Mesenchymal stem cell (in vitro differentiated cells and primary cell): ENCODE results near the gene NLRP3.

Experiments
- DNase-seq: peaks from one replicate; pipeline ENCODE4 v3.0.0-alpha.2; 2013
- H2AFZ ChIP-seq: one replicate; pipeline ENCODE4 v1.6.1; 2013; ENCODE audit warnings: low read depth, mild to moderate bottlenecking, control low read depth, inconsistent platforms, low read length, moderate library complexity
- H2AK5ac ChIP-seq: 2 replicates; pipeline ENCODE4 v1.6.1; 2013; ENCODE audit warnings: low read length, moderate library complexity, mild to moderate bottlenecking, inconsistent platforms; ENCODE audit not compliant: severe bottlenecking
- H2BK120ac ChIP-seq: one replicate; pipeline ENCODE4 v1.6.1; 2013; ENCODE audit warnings: low read depth, mild to moderate bottlenecking, inconsistent platforms, low read length, moderate library complexity
- H2BK12ac ChIP-seq, 2 experiments: one replicate each; pipeline ENCODE4 v1.6.1; 2013; ENCODE audit warnings: inconsistent platforms in 2 of 2, low read length in 2 of 2, mild to moderate bottlenecking in 2 of 2, moderate library complexity in 2 of 2, control low read depth in 1 of 2
- H2BK15ac ChIP-seq: one replicate; pipeline ENCODE4 v1.6.1; 2013; ENCODE audit warnings: mild to moderate bottlenecking, low read depth, inconsistent platforms; ENCODE audit not compliant: poor library complexity, severe bottlenecking
- H2BK5ac ChIP-seq: 2 replicates; pipeline ENCODE4 v1.6.1; 2013; ENCODE audit warnings: low read depth, mild to moderate bottlenecking, low read length, control low read depth, inconsistent platforms; ENCODE audit not compliant: poor library complexity, severe bottlenecking
- H3K14ac ChIP-seq, 2 experiments: one replicate each; pipeline ENCODE4 v1.6.1; 2013; ENCODE audit warnings: inconsistent platforms in 2 of 2, low read length in 2 of 2, control low read depth in 1 of 2, mild to moderate bottlenecking in 1 of 2, moderate library complexity in 1 of 2
- H3K18ac ChIP-seq, 2 experiments: one replicate each; pipeline ENCODE4 v1.6.1; 2013; ENCODE audit warnings: inconsistent platforms in 2 of 2, low read length in 2 of 2, control low read depth in 1 of 2, low read depth in 1 of 2, mild to moderate bottlenecking in 1 of 2
- H3K23ac ChIP-seq, 2 experiments: one replicate each; pipeline ENCODE4 v1.6.1; 2013; ENCODE audit warnings: inconsistent platforms in 2 of 2, low read length in 2 of 2, mild to moderate bottlenecking in 2 of 2, moderate library complexity in 2 of 2, control low read depth in 1 of 2
- H3K27ac ChIP-seq: 2 replicates; pipeline ENCODE4 v1.5.1; 2013; ENCODE audit warnings: mild to moderate bottlenecking, moderate library complexity, low read length, control low read depth, inconsistent platforms; ENCODE audit not compliant: poor library complexity, severe bottlenecking
- H3K27me3 ChIP-seq, 2 experiments: 2 replicates each; pipeline versions ENCODE4 v1.6.1 to v1.7.0; 2013; ENCODE audit warnings: low read length in 2 of 2, mild to moderate bottlenecking in 2 of 2, moderate library complexity in 2 of 2, control low read depth in 1 of 2, inconsistent platforms in 1 of 2; ENCODE audit not compliant: control insufficient read depth in 1 of 2, insufficient read depth in 1 of 2
- H3K36me3 ChIP-seq, 2 experiments: 2 replicates each; pipeline versions ENCODE4 v1.6.1 to v1.7.0; 2013; ENCODE audit warnings: low read length in 2 of 2, control low read depth in 1 of 2, inconsistent platforms in 1 of 2, low read depth in 1 of 2, mild to moderate bottlenecking in 1 of 2; ENCODE audit not compliant: insufficient read depth in 2 of 2, control insufficient read depth in 1 of 2
- H3K4ac ChIP-seq, 2 experiments: one replicate each; pipeline ENCODE4 v1.6.1; 2013; ENCODE audit warnings: inconsistent platforms in 2 of 2, low read length in 2 of 2, mild to moderate bottlenecking in 2 of 2, moderate library complexity in 2 of 2, control low read depth in 1 of 2, low read depth in 1 of 2
- H3K4me1 ChIP-seq: 2 replicates; pipeline ENCODE4 v1.6.1; 2013; ENCODE audit warnings: low read depth, low read length, control low read depth; ENCODE audit not compliant: control insufficient read depth, insufficient read depth
- H3K4me2 ChIP-seq: 2 replicates; pipeline ENCODE4 v1.6.1; 2013; ENCODE audit warnings: low read length, mild to moderate bottlenecking, inconsistent platforms; ENCODE audit not compliant: poor library complexity, severe bottlenecking
- H3K4me3 ChIP-seq, 2 experiments: 2 replicates each; pipeline versions ENCODE4 v1.5.1 to v1.7.0; 2013; ENCODE audit warnings: low read length in 2 of 2, mild to moderate bottlenecking in 2 of 2, control low read depth in 1 of 2, low read depth in 1 of 2; ENCODE audit not compliant: insufficient read depth in 1 of 2
- H3K79me1 ChIP-seq: replicated peaks from 2 replicates; pipeline ENCODE4 v1.6.1; 2013; ENCODE audit warnings: mild to moderate bottlenecking, control low read depth, low read length, inconsistent platforms; ENCODE audit not compliant: poor library complexity, severe bottlenecking
- H3K9ac ChIP-seq: 2 replicates; pipeline ENCODE4 v1.7.0; 2013; ENCODE audit warnings: mild to moderate bottlenecking, low read length, moderate library complexity
- H3K9me3 ChIP-seq: 2 replicates; pipeline ENCODE4 v1.7.0; 2013; ENCODE audit warnings: mild to moderate bottlenecking, low read length; ENCODE audit not compliant: control insufficient read depth
- H4K8ac ChIP-seq: one replicate; pipeline ENCODE4 v1.6.1; 2013; ENCODE audit warnings: inconsistent platforms, mild to moderate bottlenecking, low read length, moderate library complexity
- H4K91ac ChIP-seq: one replicate; pipeline ENCODE4 v1.6.1; 2013; ENCODE audit warnings: mild to moderate bottlenecking, low read length, inconsistent platforms
- WGBS: methylation state at CpG from one replicate; pipeline ENCODE4 v1.1.7; 2013; ENCODE audit warnings: mixed read lengths; 5-methylcytosine and 5-hydroxymethylcytosine counted together

NLRP3 gene

DNA sequence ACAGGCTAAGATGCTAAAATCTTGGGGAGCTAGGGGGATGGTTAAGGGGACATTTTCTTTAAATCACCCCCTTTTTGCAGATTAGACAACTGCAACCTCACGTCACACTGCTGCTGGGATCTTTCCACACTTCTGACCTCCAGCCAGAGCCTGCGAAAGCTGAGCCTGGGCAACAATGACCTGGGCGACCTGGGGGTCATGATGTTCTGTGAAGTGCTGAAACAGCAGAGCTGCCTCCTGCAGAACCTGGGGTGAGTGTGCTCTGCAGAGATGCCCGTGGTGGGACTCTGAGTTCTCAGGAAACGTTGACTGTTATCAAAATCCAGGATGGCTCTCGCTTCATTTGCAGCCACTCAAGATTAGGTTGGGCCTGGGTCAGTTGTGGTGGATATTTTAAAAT, 28.6 kb downstream of the NLRP3 start:
- H3K36me3 ChIP-seq, result no peaks in the 10 kb centered on the region
- no peak overlapping the region for H2BK5ac ChIP-seq
- peaks cover 0 to 4% of the 10 kb centered on the region in 2 experiments for H3K27me3 ChIP-seq
- no peak overlapping the region for H3K4me3 ChIP-seq
- no peak overlapping the region for H2BK120ac ChIP-seq
- H2BK12ac ChIP-seq, result no peak overlapping the region
- H2AFZ ChIP-seq, result no peak overlapping the region
- H3K18ac ChIP-seq, result no peak overlapping the region
- H2AK5ac ChIP-seq, result no peak overlapping the region
- H3K4me2 ChIP-seq, result no peak overlapping the region
- no peak overlapping the region for H3K4ac ChIP-seq
- H3K27ac ChIP-seq, result no peak overlapping the region
- no peaks in the 10 kb centered on the region for H3K79me1 ChIP-seq
- no peak overlapping the region for H2BK15ac ChIP-seq
- no peak overlapping the region for H4K91ac ChIP-seq
- DNase-seq, result no peak
- peaks cover 3% of the 10 kb centered on the region for H3K4me1 ChIP-seq
- no peak overlapping the region for H3K14ac ChIP-seq
- H3K9ac ChIP-seq, result no peak overlapping the region
- no peaks in the 10 kb centered on the region for H3K9me3 ChIP-seq
- WGBS, result 72% methylated on average over 5 of the region's 6 CpGs
- H4K8ac ChIP-seq, result no peak overlapping the region
- no peak overlapping the region for H3K23ac ChIP-seq

DNA sequence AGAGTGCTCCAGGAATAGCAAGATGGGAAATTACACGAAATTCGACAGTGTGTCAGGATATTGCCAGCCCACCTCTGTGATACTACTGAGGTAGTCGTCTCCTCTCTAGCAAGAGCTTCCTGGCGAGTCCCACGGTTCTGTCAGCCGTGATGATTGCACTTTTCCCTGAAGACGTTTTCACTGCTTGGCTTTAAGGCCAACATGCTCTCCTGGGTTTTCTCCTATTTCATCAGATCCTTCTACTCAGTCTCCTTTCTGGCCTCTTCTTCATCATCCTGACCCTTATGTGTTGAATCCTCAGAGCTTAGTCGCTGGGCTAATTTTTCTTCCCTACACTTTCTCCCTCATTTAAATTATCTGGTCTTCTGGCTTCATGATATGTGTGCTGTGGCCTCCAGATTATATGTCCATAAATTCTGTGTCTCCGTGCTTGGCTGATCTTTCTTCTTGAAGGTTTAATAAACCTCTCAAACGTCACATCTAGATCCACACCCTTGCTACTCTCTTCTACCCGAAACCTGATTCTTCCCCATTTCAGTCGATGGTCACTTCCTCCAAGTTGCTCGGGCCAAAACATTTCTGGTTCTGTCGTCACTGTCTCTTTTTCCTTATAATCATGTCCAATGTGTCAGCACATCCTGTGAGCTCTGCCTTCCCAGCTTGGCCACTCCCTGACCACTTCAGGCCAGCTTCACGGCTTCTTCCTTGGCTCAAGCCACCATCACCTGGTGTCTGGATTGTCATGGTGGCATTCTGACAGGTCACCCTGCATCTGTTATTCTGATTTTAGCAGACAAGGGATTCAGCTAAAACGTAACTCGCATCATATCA, 29.8 kb downstream of the NLRP3 start:
- H3K27ac ChIP-seq, result no peak overlapping the region
- H2BK5ac ChIP-seq, result no peak overlapping the region
- H2BK12ac ChIP-seq, result no peak overlapping the region
- no peak for DNase-seq
- no peak overlapping the region for H2AFZ ChIP-seq
- no peak overlapping the region for H3K23ac ChIP-seq
- H3K79me1 ChIP-seq, result no peaks in the 10 kb centered on the region
- H3K4me1 ChIP-seq, result peaks cover 3% of the 10 kb centered on the region
- no peak overlapping the region for H4K8ac ChIP-seq
- H3K9ac ChIP-seq, result no peak overlapping the region
- H3K4me3 ChIP-seq, result no peak overlapping the region
- peaks cover 0 to 4% of the 10 kb centered on the region in 2 experiments for H3K27me3 ChIP-seq
- no peaks in the 10 kb centered on the region for H3K36me3 ChIP-seq
- no peaks in the 10 kb centered on the region for H3K9me3 ChIP-seq
- no peak overlapping the region for H3K14ac ChIP-seq
- H2BK15ac ChIP-seq, result no peak overlapping the region
- no peak overlapping the region for H4K91ac ChIP-seq
- no peak overlapping the region for H3K4me2 ChIP-seq
- no peak overlapping the region for H3K4ac ChIP-seq
- H2AK5ac ChIP-seq, result no peak overlapping the region
- no peak overlapping the region for H2BK120ac ChIP-seq
- WGBS, result 81% methylated on average over 17 of the region's 17 CpGs
- H3K18ac ChIP-seq, result no peak overlapping the region

DNA sequence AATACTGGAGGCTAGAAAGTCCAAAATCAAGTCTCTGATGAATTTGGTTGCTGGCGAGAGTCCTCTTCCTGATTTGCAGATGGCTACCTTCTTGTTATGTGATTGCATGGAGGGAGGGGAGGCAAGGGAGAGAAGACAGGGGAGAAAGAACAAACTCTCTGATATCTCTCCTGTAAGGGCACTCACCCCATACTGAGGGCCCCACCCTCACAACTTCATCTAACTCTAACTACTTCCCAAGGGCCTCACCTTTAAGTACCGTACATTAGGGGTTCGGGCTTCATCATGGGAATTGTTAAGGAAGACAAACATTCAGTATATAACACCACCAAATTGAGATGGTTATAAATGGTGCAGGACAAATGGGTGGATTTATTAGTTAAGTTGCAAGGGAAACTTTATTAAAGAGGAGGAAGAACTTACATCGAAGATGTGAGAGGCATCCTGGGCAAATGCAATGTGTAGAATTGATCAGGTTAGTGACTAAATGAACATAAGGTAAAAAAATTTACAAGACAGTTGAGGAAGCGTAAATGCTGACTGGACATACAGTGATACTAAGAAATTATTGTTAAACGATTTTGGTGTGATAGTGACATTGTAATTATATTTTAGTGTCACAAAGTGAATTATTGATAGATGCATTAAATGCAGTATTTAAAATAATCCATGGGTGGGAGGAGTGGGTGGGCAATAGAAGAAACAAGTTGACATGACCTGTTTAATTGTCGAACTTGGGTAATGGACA, 31.4 kb downstream of the NLRP3 start:
- Histone ChIP-seq H3K4me1 (peaks cover 3% of the 10 kb centered on the region), H3K27me3 (peaks cover 0 to 8% of the 10 kb centered on the region in 2 experiments), H2BK15ac (no peak overlapping the region), H2BK5ac (no peak overlapping the region), H4K8ac (no peak overlapping the region), H3K4me3 (peak overlapping the region in 1 of 2 experiments; percentile 79), H3K9me3 (no peaks in the 10 kb centered on the region), H4K91ac (no peak overlapping the region), H2BK120ac (no peak overlapping the region), H3K79me1 (no peaks in the 10 kb centered on the region), H3K36me3 (no peaks in the 10 kb centered on the region), H3K9ac (peak overlapping the region; percentile 90), H2AK5ac (no peak overlapping the region), H3K14ac (no peak overlapping the region), H3K4ac (no peak overlapping the region), H2BK12ac (no peak overlapping the region), H3K18ac (no peak overlapping the region), H3K27ac (no peak overlapping the region), H2AFZ (no peak overlapping the region), H3K23ac (no peak overlapping the region), H3K4me2 (no peak overlapping the region)
- WGBS, result 93% methylated on average over 4 of the region's 7 CpGs
- DNase-seq, result no peak

DNA sequence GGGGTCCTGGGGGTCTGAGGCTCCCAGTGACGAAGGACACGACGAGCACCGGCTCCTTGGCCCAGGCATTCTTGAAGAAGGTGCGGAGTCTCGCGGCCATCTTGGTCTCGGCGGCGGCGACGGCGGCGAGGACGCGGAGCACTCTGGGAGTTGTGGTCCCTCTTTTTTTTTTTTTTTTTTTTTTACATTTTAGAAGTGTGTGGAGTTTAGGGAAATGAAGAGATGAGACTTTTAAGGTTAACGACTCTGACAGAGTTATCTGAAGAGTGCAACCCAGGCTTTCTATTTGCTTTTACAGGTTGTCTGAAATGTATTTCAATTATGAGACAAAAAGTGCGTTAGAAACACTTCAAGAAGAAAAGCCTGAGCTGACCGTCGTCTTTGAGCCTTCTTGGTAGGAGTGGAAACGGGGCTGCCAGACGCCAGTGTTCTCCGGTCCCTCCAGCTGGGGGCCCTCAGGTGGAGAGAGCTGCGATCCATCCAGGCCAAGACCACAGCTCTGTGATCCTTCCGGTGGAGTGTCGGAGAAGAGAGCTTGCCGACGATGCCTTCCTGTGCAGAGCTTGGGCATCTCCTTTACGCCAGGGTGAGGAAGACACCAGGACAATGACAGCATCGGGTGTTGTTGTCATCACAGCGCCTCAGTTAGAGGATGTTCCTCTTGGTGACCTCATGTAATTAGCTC, 32.3 kb downstream of the NLRP3 start:
- Histone ChIP-seq H4K8ac (peak overlapping the region; percentile 91), H3K79me1 (no peaks in the 10 kb centered on the region), H2BK5ac (no peak overlapping the region), H2BK120ac (no peak overlapping the region), H2AK5ac (no peak overlapping the region), H3K14ac (no peak overlapping the region), H3K18ac (no peak overlapping the region), H3K27me3 (peaks cover 0 to 8% of the 10 kb centered on the region in 2 experiments), H3K9ac (peak overlapping the region; percentile 90), H3K4me1 (peaks cover 3% of the 10 kb centered on the region), H2BK15ac (peak overlapping the region; percentile 33), H3K4ac (no peak overlapping the region), H2BK12ac (no peak overlapping the region), H4K91ac (peak overlapping the region; percentile 18), H3K36me3 (no peaks in the 10 kb centered on the region), H3K4me2 (peak overlapping the region; percentile 66), H3K23ac (no peak overlapping the region), H3K27ac (no peak overlapping the region), H2AFZ (peak overlapping the region; percentile 51), H3K4me3 (peak overlapping the region; percentile 57 to 79), H3K9me3 (no peaks in the 10 kb centered on the region)
- peak; percentile 49 for DNase-seq
- WGBS, result 15% methylated on average over 31 of the region's 31 CpGs
